ENCODE results near the gene KLHL10.

GRCh38 chr17:41823141-41823524, 14.5 kb upstream of the KLHL10 start:
- TF ChIP-seq MAFK (IDR thresholded peaks at IDR 0.05; ENCODE audit: low read depth, low read length), result no peak
- no peak for TF ChIP-seq CEBPB (IDR thresholded peaks at IDR 0.05; ENCODE audit: low read depth, low read length)
- TF ChIP-seq, protein P1, sequence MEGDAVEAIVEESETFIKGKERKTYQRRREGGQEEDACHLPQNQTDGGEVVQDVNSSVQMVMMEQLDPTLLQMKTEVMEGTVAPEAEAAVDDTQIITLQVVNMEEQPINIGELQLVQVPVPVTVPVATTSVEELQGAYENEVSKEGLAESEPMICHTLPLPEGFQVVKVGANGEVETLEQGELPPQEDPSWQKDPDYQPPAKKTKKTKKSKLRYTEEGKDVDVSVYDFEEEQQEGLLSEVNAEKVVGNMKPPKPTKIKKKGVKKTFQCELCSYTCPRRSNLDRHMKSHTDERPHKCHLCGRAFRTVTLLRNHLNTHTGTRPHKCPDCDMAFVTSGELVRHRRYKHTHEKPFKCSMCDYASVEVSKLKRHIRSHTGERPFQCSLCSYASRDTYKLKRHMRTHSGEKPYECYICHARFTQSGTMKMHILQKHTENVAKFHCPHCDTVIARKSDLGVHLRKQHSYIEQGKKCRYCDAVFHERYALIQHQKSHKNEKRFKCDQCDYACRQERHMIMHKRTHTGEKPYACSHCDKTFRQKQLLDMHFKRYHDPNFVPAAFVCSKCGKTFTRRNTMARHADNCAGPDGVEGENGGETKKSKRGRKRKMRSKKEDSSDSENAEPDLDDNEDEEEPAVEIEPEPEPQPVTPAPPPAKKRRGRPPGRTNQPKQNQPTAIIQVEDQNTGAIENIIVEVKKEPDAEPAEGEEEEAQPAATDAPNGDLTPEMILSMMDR (conservative IDR thresholded peaks at IDR 0.05; ENCODE audit: low read depth, low read length), result no peak
- no peak for TF ChIP-seq MXI1 (IDR thresholded peaks at IDR 0.05; ENCODE audit: borderline replicate concordance, low read depth, low read length)
- no peak for TF ChIP-seq RFX5 (IDR thresholded peaks at IDR 0.05; ENCODE audit: low read depth, low read length)
- no peak for TF ChIP-seq SMC3 (IDR thresholded peaks at IDR 0.05; ENCODE audit: low read depth, low read length)
- no peak for TF ChIP-seq POLR2A (IDR thresholded peaks at IDR 0.05; ENCODE audit: low read depth, low read length)
- no peak for TF ChIP-seq FOS (IDR thresholded peaks at IDR 0.05; ENCODE audit: low read depth, low read length)
- TF ChIP-seq MAZ (IDR thresholded peaks at IDR 0.05; ENCODE audit: borderline replicate concordance, low read depth, low read length), result no peak
- TF ChIP-seq RAD21 (IDR thresholded peaks at IDR 0.05; ENCODE audit: low read length), result no peak
- no peak for TF ChIP-seq USF2 (IDR thresholded peaks at IDR 0.05; ENCODE audit: low read depth, low read length)
- TF ChIP-seq ELK1 (IDR thresholded peaks at IDR 0.05; ENCODE audit: borderline replicate concordance, low read depth, low read length), result no peak
- TF ChIP-seq RCOR1 (IDR thresholded peaks at IDR 0.05; ENCODE audit: insufficient replicate concordance, low read length), result no peak

Measured in IMR-90 (cell line).